Kidney epithelial cell (primary cell): Measurements from ENCODE around the gene TBC1D22A. TPM values are rescaled to one million over a fixed set of nuclear protein-coding genes. Genes with fewer than 3 reads are reported as not detected.

Source experiments
- DNase-seq: peaks from one replicate; pipeline ENCODE4 v3.0.0-alpha.2; 2010; ENCODE audit warnings: low read depth
- H3K27me3 ChIP-seq: 2 replicates; pipeline ENCODE4 v1.6.0; 2011; ENCODE audit warnings: low read length; ENCODE audit not compliant: control insufficient read depth, insufficient read depth
- H3K36me3 ChIP-seq: 2 replicates; pipeline ENCODE4 v1.5.1; 2011; ENCODE audit warnings: low read length; ENCODE audit not compliant: control insufficient read depth, insufficient read depth
- H3K4me3 ChIP-seq: 2 replicates; pipeline ENCODE4 v1.5.1; 2011; ENCODE audit warnings: low read depth, mild to moderate bottlenecking, control low read depth, low read length
- CTCF ChIP-seq: IDR thresholded peaks from 2 replicates; pipeline ENCODE4 v1.5.1; 2011; ENCODE audit warnings: mild to moderate bottlenecking, moderate library complexity, low read length, control low read depth, inconsistent platforms; ENCODE audit not compliant: insufficient read depth, poor library complexity, severe bottlenecking
- total RNA-seq: library from RNA; depleted of rRNA; stranded (reverse); fragments of >200 nt; gene quantifications from 2 replicates; pipeline ENCODE4 v1.2.3, GENCODE V29; 2015

The TBC1D22A gene
- total RNA-seq, 1 donor from 2014 or later = 25.7 TPM

- TF ChIP-seq CTCF = no peak
- Histone ChIP-seq H3K36me3 (no peaks in the 10 kb centered on the region), H3K27me3 (no peaks in the 10 kb centered on the region), H3K4me3 (no peak overlapping the region)
- DNase-seq = no peak
Measured at GRCh38 chr22:46851941-46852340, 89.5 kb downstream of the TBC1D22A start.

- H3K4me3 ChIP-seq = no peak overlapping the region
- no peak for TF ChIP-seq CTCF
- no peak for DNase-seq
- H3K27me3 ChIP-seq = no peaks in the 10 kb centered on the region
- H3K36me3 ChIP-seq = no peaks in the 10 kb centered on the region
Measured at GRCh38 chr22:46852771-46853170, 90.3 kb downstream of the TBC1D22A start.

- no peak for DNase-seq
- no peaks in the 10 kb centered on the region for H3K27me3 ChIP-seq
- no peak for TF ChIP-seq CTCF
- H3K4me3 ChIP-seq = no peak overlapping the region
- H3K36me3 ChIP-seq = no peaks in the 10 kb centered on the region
Measured at GRCh38 chr22:46853191-46853590, 90.7 kb downstream of the TBC1D22A start.

GRCh38 chr22:46854125-46854870 lies 91.8 kb downstream of the TBC1D22A start:
- no peak overlapping the region for H3K4me3 ChIP-seq
- no peak for TF ChIP-seq CTCF
- no peak for DNase-seq
- H3K36me3 ChIP-seq = no peaks in the 10 kb centered on the region
- no peaks in the 10 kb centered on the region for H3K27me3 ChIP-seq

GRCh38 chr22:46855681-46856080 lies 93.2 kb downstream of the TBC1D22A start:
- DNase-seq = no peak
- TF ChIP-seq CTCF = no peak
- H3K4me3 ChIP-seq = no peak overlapping the region
- no peaks in the 10 kb centered on the region for H3K36me3 ChIP-seq
- no peaks in the 10 kb centered on the region for H3K27me3 ChIP-seq

- Histone ChIP-seq H3K4me3 (no peak overlapping the region), H3K27me3 (no peaks in the 10 kb centered on the region), H3K36me3 (no peaks in the 10 kb centered on the region)
- no peak for DNase-seq
- TF ChIP-seq CTCF = no peak
Measured at GRCh38 chr22:46856661-46857060, 94.2 kb downstream of the TBC1D22A start.
